ENCODE results near the gene NT5C.
"Not testable (repeated sequence)": the region's sequence is repeated elsewhere in the genome, so short reads cannot be mapped to it uniquely, and the experiment has no call there.

The NT5C gene

GRCh38 chr17:75131278-75132017 lies at the start of gene NT5C:
Gene NT5C (minus strand): TSS chr17:75131742. CDS start chr17:75131707, 35 bp downstream.
- no peak for FAIRE-seq

DNA sequence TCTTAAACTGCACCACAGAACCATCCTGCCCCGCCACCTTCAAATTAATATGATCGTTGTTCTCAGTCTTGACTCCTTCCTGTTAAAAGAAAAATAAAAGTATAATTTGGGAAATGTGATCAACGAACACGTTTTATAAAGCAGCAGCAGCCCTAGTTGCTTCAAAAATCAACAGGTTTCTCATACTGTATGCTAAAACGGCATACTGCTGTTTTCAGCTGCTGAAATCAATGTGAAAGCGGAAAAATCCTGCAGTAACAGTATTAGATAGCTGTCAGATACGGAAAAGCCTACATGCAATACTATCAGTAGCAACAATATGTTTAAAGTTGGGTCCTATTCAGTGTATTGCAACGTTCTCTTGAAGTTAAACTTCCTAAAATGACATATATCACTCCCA lies 49.6 kb upstream of the NT5C start:
- no peak for FAIRE-seq

DNA sequence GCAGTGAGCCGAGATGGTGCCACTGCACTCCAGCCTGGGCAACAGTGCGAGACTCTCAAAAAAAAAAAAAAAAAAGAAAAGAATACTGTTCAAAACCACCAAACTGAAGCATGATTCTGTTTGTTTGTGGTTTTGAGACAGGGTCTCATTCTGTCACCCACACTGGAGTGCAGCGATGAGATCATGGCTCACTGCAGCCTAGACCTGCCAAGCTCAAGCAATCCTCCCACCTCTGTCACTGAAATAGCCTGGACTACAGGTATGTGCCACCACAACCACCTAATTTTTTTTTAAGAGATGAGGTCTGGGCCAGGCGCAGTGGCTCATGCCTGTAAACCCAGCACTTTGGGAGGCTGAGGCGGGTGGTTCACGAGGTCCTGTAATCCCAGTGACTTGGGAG lies 46.9 kb upstream of the NT5C start:
- FAIRE-seq = no peak

- no peak for FAIRE-seq
Observed at GRCh38 chr17:75176625-75177024, 45.1 kb upstream of the NT5C start.

GRCh38 chr17:75174996-75175395 lies 43.5 kb upstream of the NT5C start:
- FAIRE-seq = no peak

GRCh38 chr17:75173526-75173925 lies 42.0 kb upstream of the NT5C start:
- no peak for FAIRE-seq

GRCh38 chr17:75168998-75169397 lies 37.5 kb upstream of the NT5C start:
- no peak for FAIRE-seq

DNA sequence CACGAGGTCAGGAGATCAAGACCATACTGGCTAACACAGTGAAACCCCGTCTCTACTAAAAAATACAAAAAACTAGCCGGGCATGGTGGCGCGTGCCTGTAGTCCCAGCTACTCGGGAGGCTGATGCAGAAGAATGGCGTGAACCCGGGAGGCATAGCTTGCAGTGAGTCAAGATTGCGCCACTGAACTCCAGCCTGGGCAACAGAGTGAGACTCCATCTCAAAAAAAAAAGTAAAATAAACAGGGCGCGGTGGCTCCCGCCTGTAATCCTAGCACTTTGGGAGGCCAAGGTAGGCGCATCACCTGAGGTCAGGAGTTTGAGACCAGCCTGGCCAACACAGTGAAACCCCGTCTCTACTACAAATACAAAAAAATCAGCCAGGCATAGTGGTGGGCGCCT lies 33.1 kb upstream of the NT5C start:
- FAIRE-seq = not testable (repeated sequence)

- FAIRE-seq = no peak
Observed at GRCh38 chr17:75163074-75163473, 31.5 kb upstream of the NT5C start.

DNA sequence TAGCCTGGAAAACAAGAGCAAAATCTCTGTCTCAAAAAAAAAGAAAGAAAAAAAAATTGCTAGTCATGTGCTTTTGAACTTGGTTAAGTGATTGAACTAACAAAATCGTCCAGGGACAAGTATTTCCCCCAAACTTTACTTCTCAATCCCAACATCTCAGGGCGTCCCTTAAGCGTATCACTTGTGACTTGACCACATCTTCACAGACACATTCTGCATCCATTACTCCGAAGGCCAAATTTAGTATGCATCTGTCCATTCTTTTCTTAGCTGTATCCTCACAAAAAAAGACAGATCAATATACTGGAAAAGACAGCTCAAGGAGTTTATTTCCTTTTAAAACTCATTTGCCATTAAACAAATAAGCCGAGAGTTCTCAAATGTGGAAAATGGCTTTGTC lies 28.7 kb upstream of the NT5C start:
- no peak for FAIRE-seq

GRCh38 chr17:75159196-75160031 lies 27.9 kb upstream of the NT5C start:
- FAIRE-seq = no peak

- FAIRE-seq = not testable (repeated sequence)
Observed at GRCh38 chr17:75158480-75158879, 26.9 kb upstream of the NT5C start.

DNA sequence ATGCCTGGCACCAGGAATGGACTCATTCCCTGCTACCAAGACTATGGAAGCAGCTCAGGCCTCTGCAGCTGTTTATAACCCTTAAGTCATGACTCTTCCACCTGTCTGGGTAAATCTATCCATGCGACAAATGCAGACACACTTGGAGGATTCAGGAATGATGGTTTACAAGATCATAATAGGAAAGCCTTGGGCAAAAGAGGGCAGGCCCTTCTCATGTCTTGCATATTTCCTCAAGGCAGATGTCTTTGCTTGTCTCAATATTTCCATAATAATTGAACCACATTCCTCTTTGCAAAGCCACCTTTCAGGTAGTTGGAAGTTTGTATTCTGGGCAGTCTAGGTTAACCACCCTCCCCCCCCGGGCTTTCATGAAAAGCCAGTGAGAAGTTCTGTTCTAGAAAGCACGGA lies 23.7 kb upstream of the NT5C start:
- FAIRE-seq = no peak

DNA sequence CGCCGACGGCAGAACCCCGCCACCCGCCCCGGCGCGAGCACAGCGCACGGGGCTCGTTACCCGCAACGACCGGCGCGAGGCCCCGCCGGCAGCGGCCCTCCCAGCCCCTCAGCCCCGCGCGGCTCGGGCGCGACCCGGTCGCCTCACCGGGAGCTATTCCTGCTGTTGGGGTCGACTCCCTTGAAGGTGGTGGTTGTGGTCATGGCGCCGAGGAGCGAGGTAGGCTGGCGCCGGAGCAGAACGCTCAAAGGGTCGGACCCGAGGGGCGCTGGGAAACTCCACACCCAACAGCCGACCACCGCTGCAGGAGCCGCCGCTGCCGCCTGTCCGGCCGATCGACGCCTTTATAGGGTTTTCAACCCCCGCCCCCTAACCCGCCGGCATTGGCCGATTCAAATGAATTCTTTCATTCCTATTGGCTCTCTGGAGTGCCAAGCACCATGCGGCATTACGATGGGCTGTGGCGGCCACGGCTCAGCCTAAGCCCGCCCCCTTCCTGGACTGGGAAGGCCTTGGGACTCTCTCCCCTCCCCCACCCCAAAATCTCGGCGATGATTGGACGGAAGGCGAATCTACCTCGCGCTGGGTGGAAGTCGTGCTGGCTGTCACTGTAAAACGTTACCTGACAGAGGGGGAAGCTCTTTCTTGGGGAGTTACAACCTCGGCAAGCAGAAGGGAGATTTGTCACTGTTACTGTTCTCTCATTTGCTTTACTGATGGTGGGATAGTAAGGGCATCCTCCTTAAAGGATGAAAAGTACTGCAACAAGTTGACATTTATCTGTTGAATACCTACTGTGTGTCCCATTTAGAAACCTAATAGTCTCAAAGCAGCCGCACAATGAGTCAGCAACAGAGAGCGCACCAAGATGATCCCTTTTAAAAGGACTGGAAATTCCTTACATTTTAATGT lies 22.9 kb upstream of the NT5C start, which contains the start of gene JPT1:
Gene JPT1 (minus strand): TSS at position 318 of the 912 bp plus-strand sequence. CDS start 115 bp downstream, at position 203.
- peak; percentile 91 for FAIRE-seq

DNA sequence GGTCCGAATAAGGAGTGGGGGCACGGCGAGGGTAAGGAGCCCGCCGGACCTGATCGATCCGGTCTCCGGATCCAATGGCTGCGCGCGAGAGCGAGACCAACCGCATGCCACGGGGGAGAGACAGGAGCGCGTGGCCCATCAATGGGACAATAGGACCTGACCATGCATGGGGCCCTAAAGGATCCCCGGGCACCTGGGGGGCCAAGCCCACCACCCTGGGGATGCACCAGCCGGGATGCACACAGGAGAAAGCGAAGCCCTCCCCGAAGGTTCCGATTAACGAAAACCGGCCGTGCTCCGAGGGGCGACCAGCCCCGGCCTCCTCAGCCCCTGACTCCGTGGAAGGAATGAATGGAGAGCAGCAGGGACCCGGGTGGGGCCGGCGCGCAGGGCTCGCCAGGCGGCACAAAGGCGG lies 22.2 kb upstream of the NT5C start:
- FAIRE-seq = no peak

DNA sequence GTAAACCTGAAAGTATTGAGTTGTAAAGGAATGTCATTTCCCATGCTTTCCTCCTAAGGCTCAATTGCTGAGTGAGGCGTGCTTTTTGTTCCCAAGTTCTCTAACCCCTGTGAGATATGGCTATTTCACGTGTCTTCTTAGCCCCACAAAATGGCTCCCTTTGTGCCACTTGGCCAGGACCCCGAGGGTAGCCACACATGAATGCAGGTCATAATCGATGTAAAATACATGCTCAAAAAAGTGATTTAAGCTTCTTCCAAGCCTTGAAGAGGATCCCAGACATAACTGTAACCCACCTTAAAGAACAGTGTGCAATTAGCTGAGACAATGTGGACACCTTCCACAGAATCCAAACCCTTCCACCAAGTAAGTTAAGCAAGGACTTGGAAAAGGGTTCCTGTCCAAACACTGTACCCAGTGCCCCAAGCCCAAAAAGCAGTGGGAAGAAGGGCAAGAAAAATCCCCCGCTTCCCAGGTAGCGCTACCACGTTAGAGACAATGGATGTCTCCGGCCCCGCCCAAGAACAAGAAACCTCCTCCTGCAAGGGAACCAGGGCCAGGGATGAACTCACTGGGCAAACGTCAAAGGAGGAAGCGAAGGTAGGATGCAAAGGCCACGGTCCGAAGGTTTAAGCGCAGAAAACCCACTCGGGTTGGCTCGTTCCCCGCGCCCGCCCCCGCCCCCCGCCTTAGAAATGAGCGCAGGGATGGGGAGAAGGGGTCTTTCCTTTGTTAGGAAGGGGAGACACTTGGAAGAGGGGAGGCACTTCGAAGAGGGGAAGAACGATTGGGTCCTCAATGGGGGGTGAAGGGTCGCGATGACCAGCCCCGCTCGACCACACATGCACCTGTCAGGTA lies 21.6 kb upstream of the NT5C start:
- no peak for FAIRE-seq

DNA sequence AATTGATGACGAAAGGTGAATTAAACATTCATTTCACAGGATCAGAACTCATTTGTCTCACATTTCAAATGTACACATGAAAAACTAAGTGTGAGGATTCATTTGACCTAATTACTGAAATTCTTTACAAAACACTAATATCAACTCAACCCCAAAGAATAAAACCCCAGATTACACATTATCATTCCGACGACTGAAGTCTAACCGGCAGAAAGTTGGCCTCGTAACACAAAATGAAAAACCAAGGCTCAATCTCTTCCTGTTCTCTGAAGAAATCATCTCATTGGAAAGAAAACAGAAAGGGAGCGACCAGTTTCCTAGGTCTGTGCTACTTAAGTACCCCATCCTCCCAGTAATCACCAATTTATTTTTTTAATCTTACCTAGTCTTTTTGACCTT lies 21.0 kb upstream of the NT5C start:
- no peak for FAIRE-seq

DNA sequence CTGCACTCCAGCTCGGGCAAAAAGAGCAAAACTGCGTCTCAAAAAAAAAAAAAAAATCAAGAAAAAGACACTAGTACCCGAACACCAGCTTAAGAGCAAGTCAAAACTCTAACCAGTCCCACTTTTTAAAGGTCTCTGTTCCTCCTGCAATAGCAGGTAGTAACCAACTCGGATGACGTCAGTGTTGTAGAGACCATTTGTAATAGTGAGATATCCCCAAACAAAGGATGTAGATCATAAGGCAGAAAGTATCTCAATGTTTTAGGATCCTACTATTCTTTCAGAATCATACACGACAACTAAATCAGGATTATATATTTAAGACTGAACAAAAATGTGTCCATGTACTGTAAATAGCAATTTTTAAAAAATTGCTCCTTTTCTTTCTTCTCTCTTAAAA lies 20.4 kb upstream of the NT5C start:
- FAIRE-seq = no peak

DNA sequence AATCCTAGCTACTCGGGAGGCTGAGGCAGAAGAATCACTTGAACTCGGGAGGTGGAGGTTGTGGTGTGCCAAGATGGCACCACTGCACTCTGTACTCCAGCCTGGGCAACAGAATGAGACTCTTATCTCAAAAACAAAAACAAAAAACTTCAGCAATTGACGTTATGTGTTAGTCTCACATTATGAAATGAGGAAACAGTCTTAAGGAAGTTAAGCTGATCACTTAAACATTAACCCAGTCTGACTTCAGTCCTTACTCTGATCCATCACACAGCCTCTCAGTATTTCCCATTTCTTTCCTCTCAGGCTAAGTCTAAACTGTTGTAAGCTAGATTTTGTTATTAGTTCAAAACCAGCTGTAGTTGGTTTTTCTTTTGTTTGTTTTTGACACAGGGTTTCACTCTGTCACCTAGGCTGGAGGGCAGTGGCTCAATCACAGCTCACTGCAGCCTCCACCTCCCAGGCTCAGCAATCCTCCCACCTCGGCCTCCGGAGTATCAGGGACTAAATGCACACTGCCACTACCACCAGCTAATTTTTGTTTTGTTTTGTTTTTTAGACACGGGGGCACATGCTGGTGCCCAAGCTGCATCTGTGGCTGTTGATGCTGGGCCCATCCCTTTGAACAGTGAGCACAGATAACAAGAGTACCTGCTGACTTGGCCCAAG lies 16.5 kb upstream of the NT5C start:
- FAIRE-seq = no peak

GRCh38 chr17:75146592-75146991 lies 15.1 kb upstream of the NT5C start:
- no peak for FAIRE-seq

GRCh38 chr17:75144816-75145512 lies 13.4 kb upstream of the NT5C start:
- no peak for FAIRE-seq
